DND-41 (cell line): Measurements from ENCODE around the gene SH3BP1.

Source experiments
- ATAC-seq: fragments of 200-7000 bp; cut with Tn5 transposase; 3 replicates; pipeline ENCODE4 v1.9.1; 2021; ENCODE audit warnings: low read depth; ENCODE audit not compliant: insufficient read depth
- DNase-seq: peaks from one replicate; pipeline ENCODE4 v3.0.0-alpha.2; 2020
- H2AFZ ChIP-seq: 2 replicates; pipeline ENCODE4 v1.6.0; 2012; ENCODE audit warnings: low read depth, low read length
- H3K27ac ChIP-seq: 2 replicates; pipeline ENCODE4 v1.5.1; 2012; ENCODE audit warnings: low read length, inconsistent platforms
- H3K27me3 ChIP-seq: fragments of 200-600 bp; sonication (generic); 2 replicates; pipeline ENCODE4 v1.6.0; 2012; ENCODE audit warnings: low read length, mild to moderate bottlenecking, inconsistent platforms; ENCODE audit not compliant: insufficient read depth, poor library complexity
- H3K36me3 ChIP-seq: 2 replicates; pipeline ENCODE4 v1.5.1; 2012; ENCODE audit warnings: low read length, inconsistent platforms; ENCODE audit not compliant: insufficient read depth
- H3K4me1 ChIP-seq: 2 replicates; pipeline ENCODE4 v1.5.1; 2012; ENCODE audit warnings: mild to moderate bottlenecking, low read length; ENCODE audit not compliant: insufficient read depth
- H3K4me2 ChIP-seq: 2 replicates; pipeline ENCODE4 v1.6.0; 2012; ENCODE audit warnings: mild to moderate bottlenecking, moderate library complexity, low read length, inconsistent platforms; ENCODE audit not compliant: insufficient read depth
- H3K4me3 ChIP-seq, 2 experiments: fragments of 200-600 bp in 1 of 2; shearing (Covaris generic) in 1 of 2; 2 replicates each; pipeline ENCODE4 v1.5.1; 2012 to 2016; ENCODE audit warnings: inconsistent platforms in 2 of 2, low read length in 2 of 2, mild to moderate bottlenecking in 2 of 2, low read depth in 1 of 2, moderate library complexity in 1 of 2
- H3K79me2 ChIP-seq: 2 replicates; pipeline ENCODE4 v1.6.0; 2012; ENCODE audit warnings: low read length, inconsistent platforms; ENCODE audit not compliant: insufficient read depth
- H3K9ac ChIP-seq: 2 replicates; pipeline ENCODE4 v1.6.0; 2012; ENCODE audit warnings: low read depth, mild to moderate bottlenecking, inconsistent platforms, low read length, moderate library complexity
- H3K9me3 ChIP-seq: 2 replicates; pipeline ENCODE4 v1.5.1; 2012; ENCODE audit warnings: low read length, moderate library complexity, mild to moderate bottlenecking, inconsistent platforms; ENCODE audit not compliant: insufficient read depth, severe bottlenecking
- H4K20me1 ChIP-seq: 2 replicates; pipeline ENCODE4 v1.6.0; 2012; ENCODE audit warnings: low read length; ENCODE audit not compliant: insufficient read depth
- EZH2 ChIP-seq: IDR thresholded peaks from 3 replicates; pipeline ENCODE4 v1.6.1; 2012; ENCODE audit warnings: borderline replicate concordance, low read depth, mild to moderate bottlenecking, moderate library complexity, low read length, inconsistent platforms; ENCODE audit not compliant: severe bottlenecking
- TF ChIP-seq, protein P1 (sequence below): IDR thresholded peaks from 2 replicates; pipeline ENCODE4 v1.5.1; 2012; ENCODE audit warnings: borderline replicate concordance, low read length, moderate library complexity, mild to moderate bottlenecking; ENCODE audit not compliant: poor library complexity, severe bottlenecking; ENCODE audit errors: extremely low read depth

SH3BP1 gene

DNA sequence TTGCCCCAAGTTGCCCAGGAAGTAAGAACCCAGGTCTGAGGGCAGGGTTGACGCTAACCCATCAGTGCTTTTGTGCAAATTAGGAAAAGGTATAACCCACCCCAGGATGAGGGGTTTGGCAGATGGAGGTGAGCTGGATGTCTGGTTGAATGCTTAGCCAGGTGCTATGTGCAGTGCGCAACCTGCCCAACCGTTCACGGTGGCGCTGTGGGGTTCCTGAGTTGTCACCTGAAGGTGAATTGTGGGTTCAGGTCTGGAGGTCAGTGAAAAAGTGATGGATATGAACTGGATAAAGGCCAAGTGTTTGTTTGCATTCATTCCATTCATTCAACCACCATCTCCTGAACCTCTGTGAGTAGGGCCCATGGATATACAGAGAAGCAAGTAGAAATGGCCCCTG lies 45.2 kb upstream of the SH3BP1 start:
- Histone ChIP-seq H3K27ac (no peak overlapping the region), H3K9ac (no peak overlapping the region), H4K20me1 (no peaks in the 10 kb centered on the region), H3K79me2 (no peaks in the 10 kb centered on the region), H2AFZ (no peak overlapping the region), H3K27me3 (no peaks in the 10 kb centered on the region), H3K9me3 (no peaks in the 10 kb centered on the region), H3K36me3 (no peaks in the 10 kb centered on the region), H3K4me1 (peaks cover 8% of the 10 kb centered on the region), H3K4me2 (no peak overlapping the region), H3K4me3 (no peak overlapping the region)
- DNase-seq = no peak
- TF ChIP-seq, protein P1, sequence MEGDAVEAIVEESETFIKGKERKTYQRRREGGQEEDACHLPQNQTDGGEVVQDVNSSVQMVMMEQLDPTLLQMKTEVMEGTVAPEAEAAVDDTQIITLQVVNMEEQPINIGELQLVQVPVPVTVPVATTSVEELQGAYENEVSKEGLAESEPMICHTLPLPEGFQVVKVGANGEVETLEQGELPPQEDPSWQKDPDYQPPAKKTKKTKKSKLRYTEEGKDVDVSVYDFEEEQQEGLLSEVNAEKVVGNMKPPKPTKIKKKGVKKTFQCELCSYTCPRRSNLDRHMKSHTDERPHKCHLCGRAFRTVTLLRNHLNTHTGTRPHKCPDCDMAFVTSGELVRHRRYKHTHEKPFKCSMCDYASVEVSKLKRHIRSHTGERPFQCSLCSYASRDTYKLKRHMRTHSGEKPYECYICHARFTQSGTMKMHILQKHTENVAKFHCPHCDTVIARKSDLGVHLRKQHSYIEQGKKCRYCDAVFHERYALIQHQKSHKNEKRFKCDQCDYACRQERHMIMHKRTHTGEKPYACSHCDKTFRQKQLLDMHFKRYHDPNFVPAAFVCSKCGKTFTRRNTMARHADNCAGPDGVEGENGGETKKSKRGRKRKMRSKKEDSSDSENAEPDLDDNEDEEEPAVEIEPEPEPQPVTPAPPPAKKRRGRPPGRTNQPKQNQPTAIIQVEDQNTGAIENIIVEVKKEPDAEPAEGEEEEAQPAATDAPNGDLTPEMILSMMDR = no peak
- TF ChIP-seq EZH2 = no peak
- no peak for ATAC-seq

DNA sequence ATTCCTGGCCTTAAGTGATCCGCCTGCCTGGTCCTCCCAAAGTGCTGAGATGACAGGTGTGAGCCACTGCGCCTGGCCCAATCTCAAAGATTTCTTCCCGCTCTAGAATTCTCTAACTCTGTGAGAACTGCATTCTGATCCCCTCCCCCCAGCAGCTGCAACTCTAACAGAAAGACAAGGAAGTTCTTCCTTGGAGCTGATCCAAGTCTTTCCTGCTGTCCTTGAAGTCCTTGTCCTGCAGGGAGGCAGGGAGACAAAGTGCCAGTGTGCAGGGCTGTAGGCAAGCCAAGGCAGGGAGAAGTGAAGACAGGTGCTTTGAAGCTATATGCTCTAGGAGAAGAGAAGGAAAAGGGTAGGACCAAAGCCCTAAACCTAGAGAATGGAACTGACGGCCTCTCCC lies 40.3 kb upstream of the SH3BP1 start:
- no peak for DNase-seq
- H3K27ac ChIP-seq = no peak overlapping the region

DNA sequence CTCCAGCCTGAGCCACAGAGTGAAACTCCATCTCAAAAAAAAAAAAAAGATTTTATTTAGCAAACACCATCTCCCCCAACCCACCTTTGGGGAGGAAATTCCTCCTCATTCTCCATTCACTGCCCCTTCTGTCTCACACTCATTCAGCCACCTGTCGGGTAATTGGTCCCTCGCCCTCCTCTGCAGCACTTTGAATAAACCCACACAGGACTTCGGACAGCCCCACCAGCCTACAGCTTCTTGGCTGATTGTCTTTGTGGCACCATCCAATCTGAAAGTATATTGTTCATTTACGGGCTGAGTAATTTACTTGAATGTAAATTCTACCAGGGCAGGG lies 38.3 kb upstream of the SH3BP1 start:
- H3K36me3 ChIP-seq = no peaks in the 10 kb centered on the region
- no peak overlapping the region for H3K4me3 ChIP-seq
- H3K9me3 ChIP-seq = no peaks in the 10 kb centered on the region
- no peak for ATAC-seq
- no peak overlapping the region for H3K27ac ChIP-seq
- H3K27me3 ChIP-seq = no peaks in the 10 kb centered on the region
- H3K4me2 ChIP-seq = no peak overlapping the region
- no peak overlapping the region for H3K9ac ChIP-seq
- H3K4me1 ChIP-seq = peaks cover 16% of the 10 kb centered on the region
- DNase-seq = no peak
- no peak for TF ChIP-seq EZH2
- TF ChIP-seq, protein P1 = no peak
- no peaks in the 10 kb centered on the region for H4K20me1 ChIP-seq
- H2AFZ ChIP-seq = no peak overlapping the region
- H3K79me2 ChIP-seq = no peaks in the 10 kb centered on the region

More for the DNA sequence above, 40.3 kb upstream of the SH3BP1 start:
- Histone ChIP-seq H3K4me3 (no peak overlapping the region), H2AFZ (no peak overlapping the region), H3K9ac (no peak overlapping the region), H3K79me2 (no peaks in the 10 kb centered on the region), H3K4me2 (no peak overlapping the region), H3K27me3 (no peaks in the 10 kb centered on the region), H3K4me1 (no peaks in the 10 kb centered on the region), H3K9me3 (no peaks in the 10 kb centered on the region), H4K20me1 (no peaks in the 10 kb centered on the region), H3K36me3 (no peaks in the 10 kb centered on the region)
- no peak for TF ChIP-seq EZH2
- TF ChIP-seq, protein P1 = no peak
- ATAC-seq = no peak
